ENCODE results near the gene YAP1.

YAP1 gene

DNA sequence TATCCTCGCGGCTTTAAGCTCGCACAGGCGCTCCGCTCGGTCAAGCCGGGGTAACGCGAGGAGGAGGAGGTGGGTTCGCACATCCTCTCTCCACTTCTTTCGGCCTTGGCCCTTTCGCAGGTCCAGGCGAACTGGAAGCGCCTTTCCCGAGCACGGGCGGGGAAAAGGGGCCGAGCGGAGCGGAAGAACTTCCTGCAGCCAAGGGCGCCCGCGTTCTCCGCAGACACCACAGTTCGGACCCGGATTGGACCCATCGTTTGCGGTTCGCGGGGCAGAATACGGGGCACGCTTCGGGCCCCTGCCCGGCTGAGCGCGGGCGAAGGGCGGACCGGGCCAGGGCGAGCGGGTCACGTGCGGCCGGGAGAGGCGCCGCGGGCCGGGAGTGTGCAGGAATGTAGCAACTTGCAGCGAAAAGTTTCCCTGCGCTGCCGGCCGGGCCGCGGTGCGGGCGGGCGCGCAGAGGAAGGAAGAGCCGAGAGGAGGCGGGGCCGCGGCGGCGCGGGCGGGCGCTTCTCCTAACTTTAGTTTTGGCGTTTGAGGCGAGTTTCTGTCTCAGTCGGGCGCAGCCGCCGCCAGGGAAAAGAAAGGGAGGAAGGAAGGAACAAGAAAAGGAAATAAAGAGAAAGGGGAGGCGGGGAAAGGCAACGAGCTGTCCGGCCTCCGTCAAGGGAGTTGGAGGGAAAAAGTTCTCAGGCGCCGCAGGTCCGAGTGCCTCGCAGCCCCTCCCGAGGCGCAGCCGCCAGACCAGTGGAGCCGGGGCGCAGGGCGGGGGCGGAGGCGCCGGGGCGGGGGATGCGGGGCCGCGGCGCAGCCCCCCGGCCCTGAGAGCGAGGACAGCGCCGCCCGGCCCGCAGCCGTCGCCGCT, at the start of gene YAP1:
Gene YAP1 (plus strand): TSS at position 552 of the 865 bp plus-strand sequence. CDS start 402 bp downstream, outside the sequence.
- ChIA-PET CTCF (interaction anchor here (0.6 kb wide), 1 partner anchor 135 kb away, joined by 3 read pairs; no protein-coding TSS in a partner anchor), POLR2A (ENCODE audit: low non-redundant PET) (no interaction called here)
- peak; percentile 70 for DNase-seq (ENCODE audit: low spot score)
- H3K27ac ChIP-seq, result peak within 1 kb of the TSS; percentile 99
- TF ChIP-seq, protein P1, sequence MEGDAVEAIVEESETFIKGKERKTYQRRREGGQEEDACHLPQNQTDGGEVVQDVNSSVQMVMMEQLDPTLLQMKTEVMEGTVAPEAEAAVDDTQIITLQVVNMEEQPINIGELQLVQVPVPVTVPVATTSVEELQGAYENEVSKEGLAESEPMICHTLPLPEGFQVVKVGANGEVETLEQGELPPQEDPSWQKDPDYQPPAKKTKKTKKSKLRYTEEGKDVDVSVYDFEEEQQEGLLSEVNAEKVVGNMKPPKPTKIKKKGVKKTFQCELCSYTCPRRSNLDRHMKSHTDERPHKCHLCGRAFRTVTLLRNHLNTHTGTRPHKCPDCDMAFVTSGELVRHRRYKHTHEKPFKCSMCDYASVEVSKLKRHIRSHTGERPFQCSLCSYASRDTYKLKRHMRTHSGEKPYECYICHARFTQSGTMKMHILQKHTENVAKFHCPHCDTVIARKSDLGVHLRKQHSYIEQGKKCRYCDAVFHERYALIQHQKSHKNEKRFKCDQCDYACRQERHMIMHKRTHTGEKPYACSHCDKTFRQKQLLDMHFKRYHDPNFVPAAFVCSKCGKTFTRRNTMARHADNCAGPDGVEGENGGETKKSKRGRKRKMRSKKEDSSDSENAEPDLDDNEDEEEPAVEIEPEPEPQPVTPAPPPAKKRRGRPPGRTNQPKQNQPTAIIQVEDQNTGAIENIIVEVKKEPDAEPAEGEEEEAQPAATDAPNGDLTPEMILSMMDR (conservative IDR thresholded peaks at IDR 0.05; ENCODE audit: low read depth), result no peak

DNA sequence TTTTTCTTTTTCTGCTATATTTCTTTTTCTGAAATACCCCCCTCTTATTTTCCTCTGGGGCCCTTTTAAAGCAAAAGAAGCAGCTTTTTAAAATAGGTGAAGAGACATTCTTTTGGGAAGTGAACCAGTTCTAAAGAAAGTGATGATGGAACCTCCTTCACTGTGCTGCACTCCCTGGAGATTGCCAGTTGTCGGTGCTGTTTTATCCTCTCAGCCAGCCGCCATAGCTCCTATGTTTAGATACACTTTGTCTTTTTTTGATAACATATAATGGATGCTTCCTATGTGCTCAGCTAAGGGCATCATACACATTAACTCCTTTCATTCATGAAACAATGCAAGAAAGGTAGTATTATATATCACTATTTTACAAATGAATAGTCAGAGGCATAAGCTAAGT, 49.0 kb upstream of the YAP1 start:
- H3K27ac ChIP-seq, result no peak overlapping the region
- ChIA-PET POLR2A (ENCODE audit: low non-redundant PET) (no interaction called here), CTCF (no interaction called here)
- DNase-seq (ENCODE audit: low spot score), result no peak
- TF ChIP-seq, protein P1 (conservative IDR thresholded peaks at IDR 0.05; ENCODE audit: low read depth), result no peak

DNA sequence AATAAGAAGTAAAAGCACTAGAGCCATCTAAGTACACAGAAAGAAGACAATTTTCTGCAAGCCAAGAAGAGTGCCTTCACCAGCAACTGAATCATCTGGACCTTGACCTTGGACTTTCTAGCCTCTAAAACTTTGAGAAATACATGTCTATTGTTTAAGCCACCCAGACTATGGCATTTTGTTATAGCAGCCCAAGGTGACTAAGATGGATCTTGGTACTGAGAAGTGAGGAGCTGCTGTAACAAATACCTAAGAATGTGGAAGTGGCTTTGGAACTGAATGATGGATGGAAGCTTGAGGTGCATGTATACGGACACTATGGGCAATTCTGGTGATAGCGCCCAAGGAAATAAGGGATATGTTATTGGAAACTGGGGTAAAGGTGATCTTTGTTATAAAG, 48.1 kb upstream of the YAP1 start:
- ChIA-PET POLR2A (ENCODE audit: low non-redundant PET) (no interaction called here), CTCF (interaction anchor here (0.8 kb wide), 1 partner anchor 227 kb away, joined by 4 read pairs; no protein-coding TSS in a partner anchor)
- TF ChIP-seq, protein P1 (conservative IDR thresholded peaks at IDR 0.05; ENCODE audit: low read depth), result no peak
- no peak overlapping the region for H3K27ac ChIP-seq
- no peak for DNase-seq (ENCODE audit: low spot score)

GRCh38 chr11:102064316-102064715, 45.9 kb upstream of the YAP1 start:
- no peak overlapping the region for H3K27ac ChIP-seq
- peak; percentile 44 for DNase-seq (ENCODE audit: low spot score)
- TF ChIP-seq, protein P1 (conservative IDR thresholded peaks at IDR 0.05; ENCODE audit: low read depth), result no peak
- ChIA-PET CTCF (no interaction called here), POLR2A (ENCODE audit: low non-redundant PET) (interaction anchor here (0.5 kb wide), 1 partner anchor 210 kb away, joined by 5 read pairs; no protein-coding TSS in a partner anchor)

DNA sequence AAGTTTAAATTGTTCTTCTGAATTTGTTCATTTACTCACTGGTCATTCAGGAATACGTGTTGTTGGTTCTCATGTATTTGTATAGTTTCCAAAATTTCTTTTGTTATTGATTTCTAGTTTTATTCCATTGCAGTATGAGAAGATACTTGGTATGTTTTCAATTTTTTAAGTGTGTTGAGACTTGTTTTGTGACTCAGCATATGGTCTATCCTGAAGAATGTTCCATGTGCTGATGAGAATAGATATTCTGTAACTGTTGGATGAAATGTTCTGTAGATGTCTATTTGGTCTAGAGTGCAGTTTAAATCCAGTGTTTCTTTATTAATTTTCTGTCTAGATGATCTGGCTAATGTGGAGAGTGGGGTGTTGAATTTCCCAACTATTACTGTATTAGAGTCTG, 39.5 kb upstream of the YAP1 start:
- CTCF ChIA-PET, result interaction anchor here (0.5 kb wide), 1 partner anchor 69 kb away, joined by 3 read pairs; no protein-coding TSS in a partner anchor
- TF ChIP-seq, protein P1 (conservative IDR thresholded peaks at IDR 0.05; ENCODE audit: low read depth), result no peak
- POLR2A ChIA-PET (ENCODE audit: low non-redundant PET), result no interaction called here
- H3K27ac ChIP-seq, result no peak overlapping the region
- DNase-seq (ENCODE audit: low spot score), result no peak

GRCh38 chr11:102071497-102072472, 38.5 kb upstream of the YAP1 start:
- CTCF ChIA-PET, result no interaction called here
- DNase-seq (ENCODE audit: low spot score), result no peak
- H3K27ac ChIP-seq, result no peak overlapping the region
- TF ChIP-seq, protein P1 (conservative IDR thresholded peaks at IDR 0.05; ENCODE audit: low read depth), result no peak
- POLR2A ChIA-PET (ENCODE audit: low non-redundant PET), result no interaction called here
